Tibial artery (tissue), 4 donors: ENCODE measurements around the gene ROR2.

Experiments used
- DNase-seq, 2 donors: peaks; one replicate each; pipeline ENCODE4 v3.0.0-alpha.2; 2019
- H3K27ac ChIP-seq, 2 donors: fragments of 200-600 bp; sonication (generic) in 1 of 2; 1 replicate in 1 of 2; 2 replicates in 1 of 2; pipeline ENCODE4 v1.5.1; 2018 to 2019; ENCODE audit warnings: mild to moderate bottlenecking in 1 of 2
- H3K27me3 ChIP-seq, 2 donors: fragments of 200-600 bp; sonication (generic) in 1 of 2; one replicate each; pipeline versions ENCODE4 v1.5.1 to v1.6.0; 2016 to 2019
- H3K36me3 ChIP-seq, 3 donors: fragments of 200-600 bp; sonication (generic) in 2 of 3; one replicate each; pipeline ENCODE4 v1.5.1; 2016 to 2019; ENCODE audit warnings: mild to moderate bottlenecking in 2 of 3
- H3K4me1 ChIP-seq, 4 donors: fragments of 200-600 bp; sonication (generic) in 2 of 4; 1 replicate in 3 of 4; 2 replicates in 1 of 4; pipeline ENCODE4 v1.5.1; 2016 to 2019
- H3K4me3 ChIP-seq, 2 donors: fragments of 200-600 bp; sonication (generic) in 1 of 2; 1 replicate in 1 of 2; 2 replicates in 1 of 2; pipeline ENCODE4 v1.5.1; 2018 to 2019; ENCODE audit warnings: mild to moderate bottlenecking in 2 of 2
- H3K9me3 ChIP-seq, 3 donors: fragments of 200-600 bp; sonication (generic) in 1 of 3; one replicate each; pipeline ENCODE4 v1.5.1; 2016 to 2019
- intact Hi-C: fragments of 100-400 bp; cut with DNase I; formaldehyde crosslinking; loops from one replicate; pipeline ENCODE4 v1.15.0; 2023; ENCODE audit warnings: low total_unique reads
- TF ChIP-seq, protein P1 (sequence below), 2 experiments: fragments of 200-600 bp in 1 of 2; fragments of 450-650 bp in 1 of 2; IDR thresholded peaks; one replicate each; pipeline ENCODE4 v1.5.1; 2017 to 2019; ENCODE audit warnings: antibody characterized with exemption in 2 of 2, mild to moderate bottlenecking in 1 of 2, moderate library complexity in 1 of 2

The ROR2 gene

DNA sequence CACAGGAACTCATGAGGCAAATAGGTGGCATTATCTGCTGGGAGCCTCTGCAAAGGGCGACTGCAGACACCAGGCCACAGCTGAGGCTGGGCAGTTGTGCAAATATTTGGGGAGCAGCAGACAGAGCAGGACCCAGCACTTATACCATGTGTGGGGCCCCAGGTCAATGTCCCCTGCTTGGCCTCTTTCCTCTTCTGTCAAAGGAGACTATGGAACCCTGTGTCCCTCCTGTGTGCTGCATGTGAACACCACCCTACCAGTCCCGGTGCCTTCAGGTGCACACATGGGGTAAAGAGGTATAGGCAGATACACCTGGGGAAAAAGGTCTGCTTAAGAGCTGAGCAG is 50.8 kb downstream of the ROR2 start:
- Histone ChIP-seq H3K4me1 (peaks cover 0 to 12% (median 0%) of the 10 kb centered on the region in 4 donors), H3K9me3 (no peaks in the 10 kb centered on the region), H3K27ac (no peak overlapping the region), H3K36me3 (no peaks in the 10 kb centered on the region), H3K4me3 (no peak overlapping the region), H3K27me3 (peaks cover 0 to 37% of the 10 kb centered on the region in 2 donors)
- no peak for DNase-seq
- intact Hi-C loops: no loop called here
- TF ChIP-seq, protein P1, sequence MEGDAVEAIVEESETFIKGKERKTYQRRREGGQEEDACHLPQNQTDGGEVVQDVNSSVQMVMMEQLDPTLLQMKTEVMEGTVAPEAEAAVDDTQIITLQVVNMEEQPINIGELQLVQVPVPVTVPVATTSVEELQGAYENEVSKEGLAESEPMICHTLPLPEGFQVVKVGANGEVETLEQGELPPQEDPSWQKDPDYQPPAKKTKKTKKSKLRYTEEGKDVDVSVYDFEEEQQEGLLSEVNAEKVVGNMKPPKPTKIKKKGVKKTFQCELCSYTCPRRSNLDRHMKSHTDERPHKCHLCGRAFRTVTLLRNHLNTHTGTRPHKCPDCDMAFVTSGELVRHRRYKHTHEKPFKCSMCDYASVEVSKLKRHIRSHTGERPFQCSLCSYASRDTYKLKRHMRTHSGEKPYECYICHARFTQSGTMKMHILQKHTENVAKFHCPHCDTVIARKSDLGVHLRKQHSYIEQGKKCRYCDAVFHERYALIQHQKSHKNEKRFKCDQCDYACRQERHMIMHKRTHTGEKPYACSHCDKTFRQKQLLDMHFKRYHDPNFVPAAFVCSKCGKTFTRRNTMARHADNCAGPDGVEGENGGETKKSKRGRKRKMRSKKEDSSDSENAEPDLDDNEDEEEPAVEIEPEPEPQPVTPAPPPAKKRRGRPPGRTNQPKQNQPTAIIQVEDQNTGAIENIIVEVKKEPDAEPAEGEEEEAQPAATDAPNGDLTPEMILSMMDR (IDR thresholded peaks at IDR 0.05): no peak

DNA sequence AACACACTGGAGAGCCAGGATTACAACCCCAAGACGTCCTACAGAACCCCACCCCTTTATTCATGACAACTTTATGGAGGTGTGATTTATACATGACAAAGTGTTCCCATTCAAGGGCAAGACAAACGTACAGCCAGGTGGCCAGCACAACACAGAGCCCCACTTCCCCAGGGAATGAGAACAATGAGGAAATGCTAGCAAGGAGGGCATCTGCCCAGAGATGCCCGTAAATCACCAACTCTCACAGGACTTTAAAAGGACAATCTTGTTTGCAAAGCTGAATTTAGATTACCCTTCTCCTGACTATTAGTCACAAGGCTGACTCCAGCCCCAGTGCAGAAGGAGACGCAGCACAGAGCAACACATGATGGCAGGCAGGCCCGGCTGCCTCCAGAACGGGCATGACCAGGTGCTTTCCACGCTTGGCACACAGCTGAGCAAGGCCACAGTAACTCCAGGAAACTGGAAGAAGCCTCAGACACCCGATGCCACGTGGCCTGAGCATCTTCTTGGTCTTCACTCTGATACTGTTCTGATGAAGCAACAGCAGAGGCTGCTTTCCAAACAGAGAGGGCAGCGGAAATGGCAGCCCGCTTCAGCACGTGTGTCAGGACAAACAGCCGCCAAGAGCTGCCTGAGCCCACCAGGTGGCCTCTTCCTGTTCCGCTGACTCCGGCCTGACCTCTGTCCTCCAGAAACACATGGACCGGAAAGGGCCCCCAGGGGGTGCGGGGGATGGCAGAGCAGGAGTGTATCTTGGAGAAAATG is 51.4 kb downstream of the ROR2 start:
- Histone ChIP-seq H3K36me3 (no peaks in the 10 kb centered on the region), H3K4me3 (no peak overlapping the region), H3K27ac (no peak overlapping the region), H3K9me3 (no peaks in the 10 kb centered on the region), H3K27me3 (peaks cover 0 to 34% of the 10 kb centered on the region in 2 donors), H3K4me1 (peaks cover 0 to 12% (median 0%) of the 10 kb centered on the region in 4 donors)
- DNase-seq: no peak
- intact Hi-C loops: no loop called here
- TF ChIP-seq, protein P1 (IDR thresholded peaks at IDR 0.05): no peak

- H3K36me3 ChIP-seq: no peaks in the 10 kb centered on the region
- TF ChIP-seq, protein P1 (IDR thresholded peaks at IDR 0.05): no peak
- peaks cover 0 to 34% of the 10 kb centered on the region in 2 donors for H3K27me3 ChIP-seq
- peak overlapping the region in 1 of 2 donors; percentile 33 for H3K27ac ChIP-seq
- H3K4me3 ChIP-seq: no peak overlapping the region
- intact Hi-C loops: no loop called here
- H3K4me1 ChIP-seq: peaks cover 0 to 12% (median 0%) of the 10 kb centered on the region in 4 donors
- H3K9me3 ChIP-seq: no peaks in the 10 kb centered on the region
- no peak for DNase-seq
These were observed 52.8 kb downstream of the ROR2 start for GRCh38 chr9:91897201-91897600.

DNA sequence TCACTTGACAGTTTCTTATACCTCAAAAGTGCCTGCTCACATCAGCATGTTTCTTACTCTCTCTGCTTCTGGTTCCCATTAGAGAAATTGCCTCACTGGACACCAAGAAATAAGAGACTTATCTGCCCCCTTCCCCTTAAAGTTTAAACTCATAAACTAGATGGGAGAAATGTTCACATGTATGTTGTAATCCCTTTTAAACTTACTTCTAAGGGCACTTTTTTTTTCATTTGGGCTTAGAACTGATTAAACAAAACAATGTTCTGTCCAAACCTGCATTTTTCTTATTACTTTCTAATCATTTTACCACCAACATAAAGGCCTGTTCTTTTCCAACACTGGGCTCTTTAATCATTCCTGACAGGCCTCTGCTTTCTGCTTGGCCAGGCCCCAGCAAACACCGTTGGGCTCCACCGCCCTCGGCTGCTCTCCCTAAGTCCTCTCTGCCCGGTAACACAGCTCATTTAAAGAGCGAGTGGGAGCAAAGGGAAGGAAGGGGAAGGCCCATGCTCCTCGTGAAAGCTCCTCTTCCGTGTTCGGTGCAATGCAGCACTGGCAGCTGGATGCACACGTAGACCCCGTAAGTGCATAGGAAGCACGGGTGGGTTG is 53.4 kb downstream of the ROR2 start:
- Histone ChIP-seq H3K9me3 (no peaks in the 10 kb centered on the region), H3K36me3 (no peaks in the 10 kb centered on the region), H3K4me1 (peaks cover 0 to 12% (median 0%) of the 10 kb centered on the region in 4 donors), H3K27ac (no peak overlapping the region), H3K27me3 (peaks cover 0 to 34% of the 10 kb centered on the region in 2 donors), H3K4me3 (no peak overlapping the region)
- TF ChIP-seq, protein P1 (IDR thresholded peaks at IDR 0.05): no peak
- DNase-seq: no peak
- intact Hi-C loops: no loop called here

DNA sequence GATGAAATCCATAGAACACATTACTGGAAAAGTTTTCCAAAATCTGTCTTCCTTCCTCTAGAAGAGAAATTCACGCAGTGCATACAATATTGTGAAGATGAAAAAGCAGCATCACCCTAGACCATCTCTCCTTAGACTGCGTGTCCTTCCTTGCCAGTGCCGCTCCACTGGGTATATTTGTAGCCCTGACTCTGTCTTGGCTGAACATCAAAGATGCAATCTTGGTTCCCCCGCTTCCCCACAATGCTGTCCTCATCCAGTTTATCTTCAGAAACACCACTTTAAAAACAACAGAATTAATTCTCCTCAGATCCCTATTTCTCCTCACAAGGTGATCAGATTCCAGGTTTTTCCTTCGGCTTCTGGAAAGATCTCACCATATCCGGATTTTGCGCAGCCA is 53.9 kb downstream of the ROR2 start:
- no peak for DNase-seq
- Histone ChIP-seq H3K4me1 (peaks cover 0 to 12% (median 0%) of the 10 kb centered on the region in 4 donors), H3K27ac (no peak overlapping the region), H3K36me3 (no peaks in the 10 kb centered on the region), H3K4me3 (no peak overlapping the region), H3K27me3 (peaks cover 0 to 34% of the 10 kb centered on the region in 2 donors), H3K9me3 (no peaks in the 10 kb centered on the region)
- TF ChIP-seq, protein P1 (IDR thresholded peaks at IDR 0.05): no peak
- intact Hi-C loops: no loop called here
